IMR-90 (cell line): Measurements from ENCODE around the gene CERK. TPM values are rescaled to one million over a fixed set of nuclear protein-coding genes. Genes with fewer than 3 reads are reported as not detected.

Experiments used
- ATAC-seq: fragments of 200-7000 bp; cut with Tn5 transposase; 2 replicates; pipeline ENCODE4 v1.9.1; 2020; ENCODE audit warnings: low read depth, mild to moderate bottlenecking, moderate library complexity
- BruUV-seq: library from RNA; stranded (reverse); fragments of 400-500 nt; replicated peaks from 2 replicates; lab custom pipeline; 2021; lab: Mats Ljungman, UMichigan
- CTCF ChIA-PET: fragments of 300-600 bp; formaldehyde crosslinking; extraction: SDS; loops from one replicate; lab custom pipeline; 2021; ENCODE audit warnings: antibody characterized with exemption; lab: Yijun Ruan, JAX
- POLR2A ChIA-PET: fragments of 300-600 bp; sonication (Branson Sonifier 250); formaldehyde crosslinking; loops from one replicate; lab custom pipeline; 2022; ENCODE audit warnings: antibody characterized with exemption; ENCODE audit not compliant: unreplicated experiment; lab: Charles Lee
- DNase-seq: peaks from one replicate; pipeline ENCODE4 v3.0.0; 2013
- H2AFZ ChIP-seq: replicated peaks from 2 replicates; pipeline ENCODE3; 2013; ENCODE audit warnings: low read length, mild to moderate bottlenecking; ENCODE audit not compliant: poor library complexity
- H2AK5ac ChIP-seq: 2 replicates; pipeline ENCODE4 v1.6.1; 2013; ENCODE audit warnings: low read depth, low read length, inconsistent platforms
- H2AK9ac ChIP-seq: replicated peaks from 2 replicates; pipeline ENCODE3; 2013; ENCODE audit warnings: mild to moderate bottlenecking, low read depth, low read length, moderate library complexity; ENCODE audit not compliant: poor library complexity
- H2BK120ac ChIP-seq: 2 replicates; pipeline ENCODE4 v1.6.1; 2013; ENCODE audit warnings: low read depth, low read length, inconsistent platforms
- H2BK15ac ChIP-seq: 3 replicates; pipeline ENCODE4 v1.6.1; 2013; ENCODE audit warnings: low read depth, low read length, inconsistent platforms
- H2BK20ac ChIP-seq: 2 replicates; pipeline ENCODE4 v1.6.1; 2013; ENCODE audit warnings: low read depth, mild to moderate bottlenecking, inconsistent platforms, low read length, moderate library complexity
- H2BK5ac ChIP-seq: 2 replicates; pipeline ENCODE4 v1.6.1; 2013; ENCODE audit warnings: mild to moderate bottlenecking, low read depth, low read length, inconsistent platforms; ENCODE audit not compliant: poor library complexity, severe bottlenecking
- H3K14ac ChIP-seq: replicated peaks from 2 replicates; pipeline ENCODE4 v1.6.1; 2013; ENCODE audit warnings: low read depth, low read length, inconsistent platforms
- H3K18ac ChIP-seq: 2 replicates; pipeline ENCODE4 v1.6.1; 2013; ENCODE audit warnings: low read depth, low read length, control low read depth
- H3K23ac ChIP-seq: 2 replicates; pipeline ENCODE4 v1.6.1; 2013; ENCODE audit warnings: low read depth, low read length, inconsistent platforms
- H3K27ac ChIP-seq: 2 replicates; pipeline ENCODE4 v1.5.1; 2013; ENCODE audit warnings: mild to moderate bottlenecking, control low read depth, low read length; ENCODE audit not compliant: insufficient read depth
- H3K27me3 ChIP-seq: 2 replicates; pipeline ENCODE4 v1.6.1; 2013; ENCODE audit warnings: low read length; ENCODE audit not compliant: control insufficient read depth, insufficient read depth
- H3K36me3 ChIP-seq: 2 replicates; pipeline ENCODE4 v1.6.1; 2013; ENCODE audit warnings: low read length, mixed read lengths; ENCODE audit not compliant: control insufficient read depth, insufficient read depth
- H3K4ac ChIP-seq: 2 replicates; pipeline ENCODE4 v1.6.1; 2013; ENCODE audit warnings: low read depth, low read length, inconsistent platforms
- H3K4me1 ChIP-seq: 2 replicates; pipeline ENCODE4 v1.6.1; 2013; ENCODE audit warnings: low read length, mixed read lengths; ENCODE audit not compliant: control insufficient read depth, insufficient read depth
- H3K4me2 ChIP-seq: 2 replicates; pipeline ENCODE4 v1.6.1; 2013; ENCODE audit warnings: low read depth, mild to moderate bottlenecking, control low read depth, low read length, moderate library complexity
- H3K4me3 ChIP-seq: 2 replicates; pipeline ENCODE4 v1.5.1; 2013; ENCODE audit warnings: low read depth, mild to moderate bottlenecking, control low read depth, low read length, moderate library complexity; ENCODE audit not compliant: insufficient read depth
- H3K56ac ChIP-seq: 2 replicates; pipeline ENCODE4 v1.6.1; 2013; ENCODE audit warnings: low read length, inconsistent platforms; ENCODE audit not compliant: insufficient read depth; ENCODE audit errors: extremely low read depth
- H3K79me1 ChIP-seq, 2 experiments: 2 replicates each; pipeline ENCODE4 v1.6.1; 2013; ENCODE audit warnings: low read length in 2 of 2, inconsistent platforms in 1 of 2, low read depth in 1 of 2
- H3K9ac ChIP-seq: 2 replicates; pipeline ENCODE4 v1.6.1; 2013; ENCODE audit warnings: low read depth, low read length, control low read depth
- H3K9me1 ChIP-seq: 2 replicates; pipeline ENCODE4 v1.6.1; 2013; ENCODE audit warnings: low read length, inconsistent platforms; ENCODE audit not compliant: insufficient read depth
- H3K9me3 ChIP-seq: 2 replicates; pipeline ENCODE4 v1.6.1; 2013; ENCODE audit warnings: low read length; ENCODE audit not compliant: control insufficient read depth, insufficient read depth
- H4K20me1 ChIP-seq: 2 replicates; pipeline ENCODE4 v1.6.1; 2013; ENCODE audit warnings: low read length, inconsistent platforms; ENCODE audit not compliant: insufficient read depth
- H4K5ac ChIP-seq: 2 replicates; pipeline ENCODE4 v1.6.1; 2013; ENCODE audit warnings: mild to moderate bottlenecking, low read depth, low read length, control low read depth
- H4K8ac ChIP-seq, 2 experiments: 2 replicates each; pipeline ENCODE4 v1.6.1; 2013; ENCODE audit warnings: low read depth in 2 of 2, low read length in 2 of 2, control low read depth in 1 of 2, inconsistent platforms in 1 of 2
- H4K91ac ChIP-seq: 2 replicates; pipeline ENCODE4 v1.6.1; 2013; ENCODE audit warnings: low read depth, low read length, inconsistent platforms; ENCODE audit not compliant: insufficient read depth
- BHLHE40 ChIP-seq: fragments of 150-350 bp; IDR thresholded peaks from 2 replicates; pipeline ENCODE4 v1.6.1; 2016; ENCODE audit warnings: mild to moderate bottlenecking, low read depth, low read length
- CEBPB ChIP-seq: IDR thresholded peaks from 2 replicates; pipeline ENCODE4 v1.6.1; 2012; ENCODE audit warnings: low read depth, low read length, improper control_type of control experiment
- CHD1 ChIP-seq: IDR thresholded peaks from 2 replicates; pipeline ENCODE4 v1.6.1; 2012; ENCODE audit warnings: low read depth, low read length, improper control_type of control experiment
- FOS ChIP-seq: fragments of 150-350 bp; IDR thresholded peaks from 2 replicates; pipeline ENCODE4 v1.6.1; 2016; ENCODE audit warnings: low read depth, low read length
- MAFK ChIP-seq: IDR thresholded peaks from 2 replicates; pipeline ENCODE4 v1.6.1; 2012; ENCODE audit warnings: low read depth, low read length, improper control_type of control experiment
- MAZ ChIP-seq: IDR thresholded peaks from 2 replicates; pipeline ENCODE4 v1.6.1; 2012; ENCODE audit warnings: low read depth, mild to moderate bottlenecking, low read length, improper control_type of control experiment, moderate library complexity, borderline replicate concordance
- MXI1 ChIP-seq: IDR thresholded peaks from 2 replicates; pipeline ENCODE4 v1.6.1; 2012; ENCODE audit warnings: low read depth, mild to moderate bottlenecking, low read length, moderate library complexity, borderline replicate concordance
- NFE2L2 ChIP-seq: fragments of 150-350 bp; IDR thresholded peaks from 2 replicates; pipeline ENCODE4 v1.6.1; 2016; ENCODE audit warnings: low read depth, mild to moderate bottlenecking, low read length
- POLR2A ChIP-seq: IDR thresholded peaks from 2 replicates; pipeline ENCODE4 v1.6.1; 2012; ENCODE audit warnings: mild to moderate bottlenecking, low read depth, low read length
- RAD21 ChIP-seq: IDR thresholded peaks from 2 replicates; pipeline ENCODE4 v1.6.1; 2012; ENCODE audit warnings: low read length, improper control_type of control experiment
- RCOR1 ChIP-seq: IDR thresholded peaks from 2 replicates; pipeline ENCODE4 v1.6.1; 2012; ENCODE audit warnings: mild to moderate bottlenecking, low read length, improper control_type of control experiment; ENCODE audit not compliant: insufficient replicate concordance
- RFX5 ChIP-seq: IDR thresholded peaks from 2 replicates; pipeline ENCODE4 v1.8.0; 2012; ENCODE audit warnings: low read depth, mild to moderate bottlenecking, low read length, moderate library complexity
- SMC3 ChIP-seq: fragments of 150-350 bp; IDR thresholded peaks from 2 replicates; pipeline ENCODE4 v1.6.1; 2016; ENCODE audit warnings: low read depth, mild to moderate bottlenecking, antibody characterized with exemption, low read length, moderate library complexity
- WGBS, 2 experiments: methylation state at CpG; one replicate each; pipeline versions ENCODE4 v1.1.5 to v1.1.7; 2013; ENCODE audit warnings: missing lambda C conversion rate in 2 of 2; ENCODE audit not compliant: insufficient read length in 1 of 2; ENCODE audit errors: extremely low coverage in 2 of 2; 5-methylcytosine and 5-hydroxymethylcytosine counted together
- dilution Hi-C: fragments of 300-500 bp; cut with HindIII; formaldehyde crosslinking; loops from one replicate; pipeline ENCODE4 v1.14.3; 2018; ENCODE audit warnings: low sequenced_read_pairs; ENCODE audit not compliant: unreplicated experiment
- in situ Hi-C: fragments of 300-500 bp; cut with MboI; formaldehyde crosslinking; loops from 3 replicates; pipeline ENCODE4 v1.14.3; 2019; ENCODE audit warnings: low sequenced_read_pairs, inconsistent platforms, mixed read lengths
- intact Hi-C: fragments of 100-400 bp; cut with micrococcal nuclease; formaldehyde crosslinking; loops from 2 replicates; pipeline ENCODE4 v1.10.0; 2022
- polyA plus RNA-seq, 3 experiments: library from polyadenylated mRNA; depleted of rRNA; stranded (reverse); fragments of >200 nt; gene quantifications; 2 replicates each; pipeline ENCODE4 v1.2.3, GENCODE V29; 2012; ENCODE audit warnings: low replicate concordance in 1 of 3
- total RNA-seq: library from RNA; depleted of rRNA; stranded (reverse); fragments of >200 nt; gene quantifications from 2 replicates; pipeline ENCODE4 v1.2.3, GENCODE V29; 2012
- TF ChIP-seq, protein P1 (sequence below): fragments of 150-350 bp; IDR thresholded peaks from 2 replicates; pipeline ENCODE4 v1.6.1; 2016; ENCODE audit warnings: low read depth, mild to moderate bottlenecking, low read length, moderate library complexity, borderline replicate concordance
- TF ChIP-seq, protein P2 (sequence below): fragments of 150-350 bp; IDR thresholded peaks from 2 replicates; pipeline ENCODE4 v1.6.1; 2017; ENCODE audit warnings: mild to moderate bottlenecking, antibody characterized with exemption, low read length, low read depth
- TF ChIP-seq, protein P3 (sequence below): conservative IDR thresholded peaks from 2 replicates; pipeline ENCODE4 v1.5.1; 2012; ENCODE audit warnings: mild to moderate bottlenecking, low read depth, low read length, improper control_type of control experiment

The CERK gene
- total and polyA plus RNA-seq, 2 of the 4 experiments (the other 2 are of a cell fraction): 25.3 to 38.7 TPM

DNA sequence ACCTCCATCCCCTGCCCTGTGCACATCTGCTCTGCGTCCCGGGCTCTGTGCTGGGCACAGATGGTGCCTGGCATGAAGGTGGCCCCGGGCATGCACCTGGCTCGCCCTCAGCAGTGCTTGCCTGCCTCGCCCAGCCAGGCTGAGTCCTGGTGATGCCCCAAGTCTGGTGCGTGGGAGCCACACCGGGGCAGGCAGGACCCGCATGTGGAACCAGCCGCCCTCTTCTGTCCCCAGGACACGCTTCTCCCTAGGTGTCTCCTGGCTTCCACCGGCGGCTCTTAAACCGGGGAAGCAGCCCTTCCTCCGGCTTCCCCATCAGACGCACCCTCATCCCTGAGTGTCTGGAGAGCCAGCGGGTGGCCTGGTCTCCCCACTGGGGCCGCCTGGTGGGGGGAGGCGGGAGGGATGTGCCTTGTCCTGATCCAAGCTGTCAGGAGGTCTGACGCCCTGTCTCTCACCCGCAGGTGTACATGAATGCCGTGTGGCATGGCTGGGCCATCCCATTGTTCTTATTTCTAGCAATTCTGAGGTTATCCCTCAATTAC lies 72.8 kb downstream of the CERK start:
- H3K27me3 ChIP-seq: no peaks in the 10 kb centered on the region
- H3K4me1 ChIP-seq: peaks cover 2% of the 10 kb centered on the region; the same call in 1 of the 2 replicates
- intact Hi-C loops (no loop called here), in situ Hi-C loops (no loop called here), dilution Hi-C loops (no loop called here)
- H3K18ac ChIP-seq: no peak overlapping the region
- no peak overlapping the region for H2AK9ac ChIP-seq
- POLR2A ChIA-PET: no interaction called here
- H2AFZ ChIP-seq: no peak overlapping the region
- no peaks in the 10 kb centered on the region for H3K9me3 ChIP-seq
- no peak overlapping the region for H4K5ac ChIP-seq
- H3K79me1 ChIP-seq: no peaks in the 10 kb centered on the region
- DNase-seq (no peak), ATAC-seq (no peak)
- H3K9ac ChIP-seq: no peak overlapping the region
- H3K27ac ChIP-seq: no peak overlapping the region
- H2BK15ac ChIP-seq: no peak overlapping the region
- no peak overlapping the region for H3K4me2 ChIP-seq
- H2BK5ac ChIP-seq: no peak overlapping the region
- H3K4ac ChIP-seq: no peak overlapping the region
- H4K8ac ChIP-seq: no peak overlapping the region
- H4K91ac ChIP-seq: no peak overlapping the region
- BruUV-seq: no TSS peak
- no peaks in the 10 kb centered on the region for H4K20me1 ChIP-seq
- no peak overlapping the region for H3K56ac ChIP-seq
- peaks cover 51% of the 10 kb centered on the region for H3K36me3 ChIP-seq
- CTCF ChIA-PET: no interaction called here
- TF ChIP-seq MAFK (no peak), MAZ (no peak), CEBPB (no peak), RCOR1 (no peak), NFE2L2 (no peak), CHD1 (no peak), RFX5 (no peak), FOS (no peak), RAD21 (no peak), MXI1 (no peak), SMC3 (no peak), BHLHE40 (no peak), POLR2A (no peak)
- TF ChIP-seq, protein P1, sequence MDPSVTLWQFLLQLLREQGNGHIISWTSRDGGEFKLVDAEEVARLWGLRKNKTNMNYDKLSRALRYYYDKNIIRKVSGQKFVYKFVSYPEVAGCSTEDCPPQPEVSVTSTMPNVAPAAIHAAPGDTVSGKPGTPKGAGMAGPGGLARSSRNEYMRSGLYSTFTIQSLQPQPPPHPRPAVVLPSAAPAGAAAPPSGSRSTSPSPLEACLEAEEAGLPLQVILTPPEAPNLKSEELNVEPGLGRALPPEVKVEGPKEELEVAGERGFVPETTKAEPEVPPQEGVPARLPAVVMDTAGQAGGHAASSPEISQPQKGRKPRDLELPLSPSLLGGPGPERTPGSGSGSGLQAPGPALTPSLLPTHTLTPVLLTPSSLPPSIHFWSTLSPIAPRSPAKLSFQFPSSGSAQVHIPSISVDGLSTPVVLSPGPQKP: no peak
- TF ChIP-seq, protein P2, sequence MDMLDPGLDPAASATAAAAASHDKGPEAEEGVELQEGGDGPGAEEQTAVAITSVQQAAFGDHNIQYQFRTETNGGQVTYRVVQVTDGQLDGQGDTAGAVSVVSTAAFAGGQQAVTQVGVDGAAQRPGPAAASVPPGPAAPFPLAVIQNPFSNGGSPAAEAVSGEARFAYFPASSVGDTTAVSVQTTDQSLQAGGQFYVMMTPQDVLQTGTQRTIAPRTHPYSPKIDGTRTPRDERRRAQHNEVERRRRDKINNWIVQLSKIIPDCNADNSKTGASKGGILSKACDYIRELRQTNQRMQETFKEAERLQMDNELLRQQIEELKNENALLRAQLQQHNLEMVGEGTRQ: no peak
- TF ChIP-seq, protein P3, sequence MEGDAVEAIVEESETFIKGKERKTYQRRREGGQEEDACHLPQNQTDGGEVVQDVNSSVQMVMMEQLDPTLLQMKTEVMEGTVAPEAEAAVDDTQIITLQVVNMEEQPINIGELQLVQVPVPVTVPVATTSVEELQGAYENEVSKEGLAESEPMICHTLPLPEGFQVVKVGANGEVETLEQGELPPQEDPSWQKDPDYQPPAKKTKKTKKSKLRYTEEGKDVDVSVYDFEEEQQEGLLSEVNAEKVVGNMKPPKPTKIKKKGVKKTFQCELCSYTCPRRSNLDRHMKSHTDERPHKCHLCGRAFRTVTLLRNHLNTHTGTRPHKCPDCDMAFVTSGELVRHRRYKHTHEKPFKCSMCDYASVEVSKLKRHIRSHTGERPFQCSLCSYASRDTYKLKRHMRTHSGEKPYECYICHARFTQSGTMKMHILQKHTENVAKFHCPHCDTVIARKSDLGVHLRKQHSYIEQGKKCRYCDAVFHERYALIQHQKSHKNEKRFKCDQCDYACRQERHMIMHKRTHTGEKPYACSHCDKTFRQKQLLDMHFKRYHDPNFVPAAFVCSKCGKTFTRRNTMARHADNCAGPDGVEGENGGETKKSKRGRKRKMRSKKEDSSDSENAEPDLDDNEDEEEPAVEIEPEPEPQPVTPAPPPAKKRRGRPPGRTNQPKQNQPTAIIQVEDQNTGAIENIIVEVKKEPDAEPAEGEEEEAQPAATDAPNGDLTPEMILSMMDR: no peak
- no peak overlapping the region for H3K14ac ChIP-seq
- no peak overlapping the region for H3K4me3 ChIP-seq
- H2BK120ac ChIP-seq: no peak overlapping the region
- H2BK20ac ChIP-seq: no peak overlapping the region
- H3K9me1 ChIP-seq: peaks cover 2% of the 10 kb centered on the region; the same call in 1 of the 2 replicates
- WGBS, 2 experiments: 95% methylated on average over 9 of the region's 21 CpGs; no CpG with 5 or more reads in 1 of the 2 experiments
- H3K23ac ChIP-seq: no peak overlapping the region
- no peak overlapping the region for H2AK5ac ChIP-seq
